Stimulated activated CD4-positive, alpha-beta T cell treated with anti-CD3 and anti-CD28 coated beads, TNF-alpha, amount 100 ng/mL, for 24 hours (primary cell): ENCODE measurements around the gene ATF6B.
"Not testable (repeated sequence)": the region's sequence is repeated elsewhere in the genome, so short reads cannot be mapped to it uniquely, and the experiment has no call there.

Source experiments
- DNase-seq, 3 experiments: peaks; one replicate each; pipeline ENCODE4 v3.0.0-alpha.2; 2020; ENCODE audit warnings: low read depth in 3 of 3

Gene ATF6B

DNA sequence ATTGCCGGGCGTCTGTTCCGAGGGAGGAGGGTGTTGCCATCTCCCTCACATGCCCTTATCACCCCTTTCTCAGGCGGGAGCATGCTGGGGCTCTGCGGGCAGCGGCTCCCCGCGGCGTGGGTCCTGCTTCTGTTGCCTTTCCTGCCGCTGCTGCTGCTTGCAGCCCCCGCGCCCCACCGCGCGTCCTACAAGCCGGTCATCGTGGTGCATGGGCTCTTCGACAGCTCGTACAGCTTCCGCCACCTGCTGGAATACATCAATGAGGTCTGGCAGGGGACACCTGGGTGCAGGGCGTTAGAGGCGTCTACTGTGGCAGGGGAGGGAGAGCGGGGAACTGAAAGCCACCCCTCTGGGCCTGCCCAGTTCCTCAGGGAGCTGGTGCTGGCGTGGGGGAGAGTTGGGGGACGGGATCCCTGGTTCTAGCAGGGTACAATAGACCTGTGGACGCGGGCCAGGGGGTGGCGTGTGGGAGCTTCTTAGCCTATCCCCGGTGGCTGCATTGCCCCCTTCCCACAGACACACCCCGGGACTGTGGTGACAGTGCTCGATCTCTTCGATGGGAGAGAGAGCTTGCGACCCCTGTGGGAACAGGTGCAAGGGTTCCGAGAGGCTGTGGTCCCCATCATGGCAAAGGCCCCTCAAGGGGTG, 26.6 kb upstream of the ATF6B start:
- DNase-seq, result peak in 2 of 3 experiments; percentile 28 to 60

GRCh38 chr6:32153564-32154513, 25.8 kb upstream of the ATF6B start, which contains the start of gene PPT2:
TSS of gene PPT2 (plus strand) at chr6:32154141. CDS start at chr6:32154595, 454 bp downstream.
- DNase-seq, result peak; percentile 43 to 81 (median 60)

DNA sequence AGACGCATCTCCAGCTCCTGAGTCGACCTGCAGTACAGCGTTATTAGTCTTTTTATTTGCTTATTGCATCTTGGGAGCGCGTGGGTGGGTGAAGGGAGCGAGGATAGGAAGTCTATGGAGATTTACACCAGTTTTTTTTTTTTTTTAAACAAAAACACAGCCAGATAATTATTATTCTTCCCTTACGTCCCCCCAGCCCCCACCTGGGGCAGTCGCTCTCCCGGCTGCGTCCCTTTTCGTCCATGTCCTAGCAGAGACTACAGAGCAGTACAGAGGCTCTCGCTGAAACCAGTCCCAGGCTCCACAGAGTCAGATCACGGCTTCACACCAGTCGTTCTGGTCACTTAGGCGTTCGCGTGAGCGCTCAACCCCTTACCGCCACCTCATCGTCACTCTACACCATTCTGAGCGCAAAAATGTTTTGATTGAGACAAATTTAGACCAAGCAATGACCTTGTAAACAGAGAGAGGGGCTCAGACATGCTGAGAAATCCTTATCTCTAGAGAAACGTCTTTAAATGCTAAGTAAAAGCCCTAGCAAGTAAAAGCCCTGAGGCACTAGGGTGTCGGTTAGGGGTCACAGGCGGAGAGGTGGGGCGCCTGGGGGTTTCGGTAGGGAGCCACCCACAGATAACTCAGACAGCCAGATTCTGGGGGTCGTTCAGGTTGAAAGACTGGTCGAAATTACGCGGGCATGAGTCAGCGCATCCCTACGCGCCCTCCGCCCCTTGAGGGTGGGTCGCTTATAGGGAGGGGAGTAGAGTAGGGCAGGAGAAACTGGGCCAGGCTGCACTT, 24.9 kb upstream of the ATF6B start:
- no peak for DNase-seq

DNA sequence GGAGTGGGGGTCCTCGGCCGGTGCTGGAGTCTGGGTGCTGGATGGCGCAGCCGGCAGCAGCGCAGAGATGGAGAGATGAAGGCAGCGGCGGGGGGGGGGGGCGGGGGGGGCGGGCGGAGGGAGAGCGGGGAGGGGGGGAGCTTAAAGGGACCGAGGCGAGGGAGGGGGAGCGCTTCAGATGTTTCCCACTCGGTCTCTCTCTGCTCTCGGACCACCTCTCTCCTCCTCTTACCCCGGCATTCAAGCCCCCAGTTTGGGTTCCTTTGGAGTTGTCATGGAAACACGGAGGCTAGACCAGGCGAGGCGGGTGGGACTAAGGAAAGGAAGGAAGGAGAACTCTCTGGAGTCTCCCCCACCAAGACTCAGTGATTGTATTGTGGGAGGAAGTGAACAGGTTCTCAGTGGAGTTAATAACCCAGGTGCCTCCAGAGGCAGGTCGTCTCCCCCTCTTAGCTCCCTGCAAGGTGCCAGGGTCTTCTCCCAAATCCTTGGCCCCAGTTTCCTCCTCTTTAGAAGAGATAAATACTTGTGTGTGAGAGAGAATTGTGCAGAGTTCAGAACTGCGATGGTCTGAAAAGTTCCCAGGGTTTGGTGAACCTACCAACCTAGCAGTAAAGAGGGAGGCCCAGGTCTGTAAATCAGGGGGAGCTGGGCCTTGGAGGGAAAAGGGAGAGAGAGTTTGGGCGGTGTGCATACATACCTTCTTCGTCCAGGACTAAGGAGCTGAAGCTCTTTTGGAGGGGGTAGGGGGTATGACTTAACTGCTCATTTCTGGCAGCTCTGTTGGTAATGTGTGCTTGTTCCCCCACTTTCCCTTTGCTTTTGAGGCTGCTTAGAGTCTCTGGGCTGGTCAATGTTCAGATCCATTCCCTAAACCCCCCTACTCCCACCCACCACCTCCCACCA, 24.1 kb upstream of the ATF6B start, which contains the start of gene PRRT1:
Gene PRRT1, minus strand, starts transcription at position 77 of the 906 bp plus-strand sequence. CDS start 112 bp downstream, outside the sequence.
- no peak for DNase-seq

DNA sequence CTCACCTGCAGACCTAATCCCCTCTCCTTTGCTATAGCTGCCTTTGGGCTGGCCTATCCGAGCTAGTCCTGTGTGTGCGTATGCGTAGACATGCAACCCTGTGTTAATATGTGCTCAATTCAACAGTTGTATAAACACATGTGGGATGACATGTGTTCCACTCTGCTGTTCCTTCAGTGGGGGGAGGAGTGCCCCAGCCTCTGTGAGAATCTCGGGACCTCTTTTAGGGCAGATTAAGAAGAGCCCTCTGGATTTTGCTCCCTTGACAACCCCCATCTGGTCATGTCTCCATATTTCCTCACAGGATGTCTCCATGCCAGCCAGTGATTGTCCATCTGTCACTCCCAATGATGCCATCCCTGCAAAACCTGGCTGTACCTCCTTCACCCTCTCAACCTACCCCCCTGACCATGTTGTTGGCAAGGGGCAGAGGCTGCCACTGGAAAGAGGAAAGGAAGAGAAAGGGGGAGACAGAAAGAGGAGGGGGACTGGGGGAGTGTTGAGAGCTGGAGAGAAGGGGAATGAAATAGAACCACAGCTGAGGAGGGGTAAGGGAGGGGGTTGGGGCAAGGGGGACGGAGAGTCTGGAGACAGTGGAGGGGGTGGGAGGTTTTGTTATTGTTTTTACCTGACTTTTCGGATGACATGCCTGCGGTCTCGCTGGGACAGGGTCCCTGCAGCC, 23.3 kb upstream of the ATF6B start:
- no peak for DNase-seq

DNA sequence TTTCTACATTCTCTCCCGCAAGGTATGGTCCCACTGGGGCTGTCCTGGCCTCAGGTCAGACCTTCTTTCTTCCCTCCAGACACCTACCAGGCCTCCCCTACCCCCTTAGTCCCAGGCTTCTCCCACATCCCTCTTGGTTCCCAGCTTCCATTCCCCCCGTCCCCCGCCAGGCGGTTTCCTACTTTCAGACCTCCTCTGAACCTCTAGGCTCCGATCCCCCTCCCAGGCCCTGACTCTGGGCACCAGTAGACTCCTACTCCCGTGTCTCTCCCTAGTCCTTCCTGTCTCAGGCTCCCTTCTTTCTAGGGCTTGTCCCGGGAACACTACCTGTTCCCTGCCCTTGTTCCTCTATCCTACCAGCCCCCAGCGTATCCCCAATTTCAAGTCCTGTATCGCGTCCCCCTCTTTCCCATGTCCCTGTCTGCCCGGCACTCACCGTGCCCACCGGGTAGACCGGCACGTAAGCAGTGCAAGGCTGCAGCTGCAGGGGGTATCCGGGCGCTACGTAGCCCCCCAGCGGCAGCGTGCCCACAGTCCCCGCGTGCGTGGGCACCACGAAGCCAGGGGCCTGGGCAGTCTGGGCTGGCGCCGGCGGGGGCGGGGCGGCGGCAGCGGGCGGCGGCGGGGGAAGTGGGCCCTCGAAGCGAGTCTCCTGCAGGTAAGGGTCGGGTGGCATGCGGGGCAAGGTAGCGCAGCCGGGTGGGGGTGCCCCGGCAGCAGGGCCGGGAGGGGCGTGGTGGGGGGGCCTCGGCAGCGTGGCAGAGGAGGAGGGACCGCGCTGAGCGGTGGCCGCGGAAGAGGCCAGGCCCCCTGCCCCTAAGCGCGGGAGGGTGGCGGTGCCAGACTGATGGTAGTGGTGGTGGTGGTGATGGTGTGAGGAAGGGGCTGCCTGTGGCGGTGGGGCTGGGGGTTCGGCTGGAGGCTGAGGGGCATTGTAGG, 22.2 kb upstream of the ATF6B start:
- DNase-seq, result no peak

DNA sequence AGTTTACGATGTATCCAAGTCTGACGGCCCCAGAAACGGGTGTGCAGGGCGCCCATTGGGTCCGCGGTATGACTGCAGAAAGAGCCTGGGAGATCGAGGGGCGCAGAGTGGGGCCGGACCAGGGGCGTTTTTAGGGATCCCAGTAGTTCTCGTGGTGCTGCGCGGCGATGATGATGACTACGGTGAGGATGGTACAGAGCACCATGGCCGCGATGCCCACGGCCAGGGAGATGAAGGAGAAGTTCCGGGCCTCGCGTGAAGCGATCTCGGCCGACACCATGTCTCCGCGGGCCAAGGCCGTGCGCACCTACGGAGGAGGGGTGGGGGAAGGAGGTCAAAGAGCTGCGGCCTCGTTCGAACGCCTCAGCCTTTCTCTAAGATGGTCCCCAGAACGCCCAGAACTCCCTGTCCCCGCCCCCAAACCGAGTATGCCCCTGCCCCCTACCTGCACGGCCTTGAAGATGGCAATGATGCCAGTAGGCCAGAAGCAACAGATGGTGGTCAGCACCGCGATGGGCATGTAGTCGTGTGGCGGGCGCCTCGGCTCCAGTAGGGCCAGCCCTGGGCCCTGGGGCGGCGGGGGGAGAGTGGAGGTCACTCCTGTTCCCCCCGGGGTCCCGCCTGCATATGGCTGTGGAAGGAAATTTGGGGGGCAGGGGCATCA, 21.2 kb upstream of the ATF6B start:
- no peak for DNase-seq

- DNase-seq, result peak; percentile 49 to 65 (median 51)
Measured at GRCh38 chr6:32148289-32149091, 20.4 kb upstream of the ATF6B start.

- DNase-seq, result no peak
Measured at GRCh38 chr6:32147401-32148132, 19.5 kb upstream of the ATF6B start.

DNA sequence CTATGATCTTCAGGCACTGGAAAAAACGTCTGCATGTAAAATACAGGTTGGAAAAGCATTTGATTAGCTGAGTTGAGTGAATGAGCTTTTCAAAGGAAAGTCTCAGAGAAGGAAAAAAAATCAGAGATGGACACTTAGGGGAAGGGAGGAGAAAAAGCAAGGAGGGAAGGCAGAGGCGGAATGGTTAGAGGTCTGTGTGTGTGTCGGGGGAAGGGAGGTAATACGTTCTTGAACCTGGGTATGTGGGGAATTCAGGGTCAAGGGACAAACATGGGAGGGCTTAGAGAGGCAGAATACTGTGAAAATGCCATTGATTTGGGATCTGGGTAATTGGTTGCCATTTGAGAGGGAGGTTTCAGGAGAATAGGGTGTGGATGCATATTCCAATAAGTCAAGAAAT, 18.6 kb upstream of the ATF6B start:
- no peak for DNase-seq

DNA sequence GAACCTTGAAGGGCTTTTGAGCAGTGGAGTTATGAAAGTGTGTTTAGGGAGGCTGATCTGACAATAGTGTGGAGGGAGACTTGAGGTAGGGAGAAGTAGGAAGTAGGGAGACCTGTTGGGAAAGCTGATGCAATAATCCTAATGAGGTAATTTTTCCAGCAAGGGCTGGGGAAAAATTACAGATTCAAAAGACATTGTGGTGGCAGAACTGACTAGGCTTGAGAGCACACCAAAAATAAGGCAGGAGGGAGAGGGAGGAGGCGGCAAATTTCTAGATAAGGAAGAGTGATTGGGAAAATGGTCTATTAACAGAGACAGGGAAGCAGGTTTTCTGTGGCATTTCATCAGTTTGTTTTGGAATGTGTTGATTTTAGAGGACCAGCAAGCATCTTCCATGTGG, 18.2 kb upstream of the ATF6B start:
- DNase-seq, result no peak

DNA sequence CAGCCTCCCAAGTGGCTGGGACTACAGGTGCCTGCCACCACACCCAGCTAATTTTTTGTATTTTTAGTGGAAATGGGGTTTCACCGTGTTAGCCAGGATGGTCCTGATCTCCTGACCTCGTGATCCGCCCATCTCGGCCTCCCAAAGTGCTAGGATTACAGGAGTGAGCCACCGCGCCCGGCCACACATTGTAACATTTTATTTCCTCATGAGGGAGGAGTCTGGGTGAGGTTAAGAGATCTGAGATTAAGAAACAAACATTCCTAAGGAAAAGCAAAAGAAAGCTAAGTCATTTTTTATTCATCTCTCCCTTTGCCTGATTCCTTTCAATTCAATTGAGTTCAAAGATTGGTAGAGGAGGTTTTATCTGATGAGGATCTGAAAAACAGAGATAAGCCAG, 16.2 kb upstream of the ATF6B start:
- not testable (repeated sequence) for DNase-seq

DNA sequence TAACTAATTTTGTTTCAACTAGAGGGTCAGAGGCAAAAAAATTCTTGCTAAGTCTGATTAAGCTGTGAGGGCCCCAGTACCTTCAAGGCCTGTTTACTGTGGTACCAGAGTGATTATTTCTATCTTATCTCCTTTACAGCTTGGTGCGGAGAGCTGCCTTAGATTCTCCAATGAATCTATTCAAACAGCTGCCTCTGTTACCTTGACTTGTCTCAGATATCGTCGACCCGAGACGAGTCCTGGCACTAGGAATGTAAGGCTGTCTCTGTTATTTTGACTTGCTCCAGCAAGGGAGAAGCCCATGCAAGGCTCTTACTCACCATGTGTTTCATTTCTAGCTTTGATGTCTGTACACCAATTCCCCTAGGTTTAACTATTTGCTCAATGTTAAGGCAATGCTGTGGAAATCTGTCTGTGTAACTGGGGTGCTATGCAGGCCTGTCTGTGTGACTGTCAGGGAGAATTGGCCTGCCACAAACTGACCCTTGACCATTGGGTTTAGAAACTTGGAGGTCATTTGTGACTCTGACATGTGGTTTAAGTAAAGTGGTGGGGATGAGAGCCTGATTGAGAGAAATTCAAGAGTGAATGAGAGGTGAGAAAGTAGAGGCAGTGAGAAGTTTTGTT, 12.5 kb upstream of the ATF6B start:
- DNase-seq, result no peak

DNA sequence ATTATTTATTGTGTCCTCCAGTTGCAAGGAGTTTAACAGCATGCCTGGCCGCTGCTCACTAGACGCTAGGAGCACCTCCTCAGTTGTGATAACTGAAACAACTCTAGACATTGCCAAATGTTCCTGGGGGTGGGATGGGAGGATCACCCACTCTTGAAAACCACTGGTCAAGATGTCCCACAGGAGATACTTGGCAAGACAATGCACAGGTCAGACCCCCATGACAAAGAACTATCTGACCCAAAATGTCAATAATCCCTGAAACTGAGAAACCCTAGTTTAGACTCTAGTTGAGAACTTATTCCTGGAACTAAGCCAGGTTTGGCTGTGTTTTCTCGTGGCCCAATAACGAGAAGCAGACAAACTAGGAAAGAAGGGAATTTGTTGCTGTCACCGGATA, 11.5 kb upstream of the ATF6B start:
- no peak for DNase-seq

GRCh38 chr6:32137454-32137853, 9.4 kb upstream of the ATF6B start:
- no peak for DNase-seq

DNA sequence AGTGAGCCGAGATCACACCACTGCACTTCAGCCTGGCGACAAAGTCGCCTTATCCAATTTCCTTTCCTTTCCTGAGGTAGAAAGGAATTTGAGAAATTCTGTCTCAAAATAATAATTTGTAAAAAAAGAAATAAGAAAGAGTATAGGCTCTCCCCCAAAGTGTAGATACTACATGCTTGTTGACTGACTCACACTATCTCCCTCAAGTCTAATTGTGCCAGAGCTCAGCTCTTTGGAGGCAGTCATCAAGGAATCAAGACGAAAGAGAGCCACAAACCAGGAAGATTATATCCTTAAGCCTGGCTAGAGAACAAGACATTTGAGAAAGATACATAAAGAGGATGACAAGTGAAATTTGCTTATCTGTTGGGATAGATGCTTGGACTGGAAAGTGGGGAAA, 5.7 kb upstream of the ATF6B start:
- DNase-seq, result no peak

DNA sequence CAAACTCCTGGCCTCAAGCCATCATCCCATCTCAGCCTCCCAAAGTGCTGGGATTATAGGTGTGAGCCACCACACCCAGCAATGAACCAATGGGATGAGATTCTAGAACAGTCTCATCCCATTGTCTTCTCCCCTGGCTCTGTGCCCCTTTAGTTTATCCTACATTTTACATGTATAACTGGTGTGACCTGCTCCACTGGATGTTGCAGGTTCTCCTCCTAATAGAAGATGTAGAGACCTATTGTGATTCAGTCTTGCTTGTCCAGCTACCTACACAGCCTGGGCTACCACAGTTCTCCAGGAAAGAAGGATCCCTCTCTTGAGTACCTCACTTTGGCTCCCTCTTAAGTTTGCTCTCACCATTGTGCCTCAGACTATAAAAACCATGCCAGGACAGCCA, 4.1 kb upstream of the ATF6B start:
- no peak for DNase-seq
